GM23338 (cell line): Measurements from ENCODE around the gene MAP4.

Experiments used
- CREB1 ChIP-seq: fragments of 250-450 bp; sonication (Bioruptor Pico); IDR thresholded peaks from 2 replicates; pipeline ENCODE4 v1.5.0; 2020; ENCODE audit warnings: low read depth, mild to moderate bottlenecking, moderate library complexity
- CTCF ChIP-seq, 2 experiments: fragments of 200-600 bp in 1 of 2; sonication (generic) in 1 of 2; conservative IDR thresholded peaks; 2 replicates each; pipeline versions ENCODE4 v1.5.1 to v1.6.1; 2016 to 2017; ENCODE audit warnings: antibody characterized with exemption in 2 of 2, low read depth in 2 of 2, mild to moderate bottlenecking in 2 of 2, moderate library complexity in 1 of 2
- ETS1 ChIP-seq: IDR thresholded peaks from 2 replicates; pipeline ENCODE4 v1.6.1; 2016; ENCODE audit warnings: antibody characterized with exemption
- EZH2 ChIP-seq: fragments of 200-600 bp; sonication (generic); IDR thresholded peaks from one replicate; pipeline ENCODE4 v1.8.0; 2017; ENCODE audit warnings: antibody characterized with exemption, mild to moderate bottlenecking, low read depth; ENCODE audit not compliant: unreplicated experiment
- EZH2phosphoT487 ChIP-seq: fragments of 200-600 bp; sonication (generic); IDR thresholded peaks from one replicate; pipeline ENCODE4 v1.8.1; 2018; ENCODE audit warnings: antibody characterized with exemption; ENCODE audit not compliant: unreplicated experiment
- JUNB ChIP-seq: IDR thresholded peaks from one replicate; pipeline ENCODE4 v1.6.1; 2016; ENCODE audit warnings: antibody characterized with exemption; ENCODE audit not compliant: unreplicated experiment
- NANOG ChIP-seq: IDR thresholded peaks from 2 replicates; pipeline ENCODE4 v1.6.1; 2016; ENCODE audit warnings: antibody characterized with exemption, borderline replicate concordance
- POLR2AphosphoS5 ChIP-seq: IDR thresholded peaks from 2 replicates; pipeline ENCODE4 v1.6.1; 2016; ENCODE audit warnings: antibody characterized with exemption, low read depth
- REST ChIP-seq: IDR thresholded peaks from one replicate; pipeline ENCODE4 v1.6.1; 2018; ENCODE audit warnings: antibody characterized with exemption; ENCODE audit not compliant: unreplicated experiment
- STAT1 ChIP-seq: IDR thresholded peaks from one replicate; pipeline ENCODE4 v1.6.1; 2016; ENCODE audit warnings: antibody characterized with exemption; ENCODE audit not compliant: unreplicated experiment
- ZNF114 ChIP-seq: fragments of 250-450 bp; sonication (Bioruptor Pico); IDR thresholded peaks from 2 replicates; pipeline ENCODE4 v1.5.0; 2020; ENCODE audit warnings: mild to moderate bottlenecking, moderate library complexity
- ZNF331 ChIP-seq: fragments of 250-450 bp; sonication (Bioruptor Pico); IDR thresholded peaks from 2 replicates; pipeline ENCODE4 v1.5.0; 2020; ENCODE audit warnings: low read depth, mild to moderate bottlenecking, moderate library complexity
- ZNF462 ChIP-seq: fragments of 250-450 bp; sonication (Bioruptor Pico); IDR thresholded peaks from 2 replicates; pipeline ENCODE4 v1.5.0; 2020; ENCODE audit warnings: mild to moderate bottlenecking, moderate library complexity

GRCh38 chr3:48034000-48034516, 17.8 kb upstream of the MAP4 start:
- TF ChIP-seq CTCF (conservative IDR thresholded peaks at IDR 0.05; ENCODE audit: low read depth in 2 of 2): no peak
- no peak for TF ChIP-seq CREB1 (CRISPR knock-in tag)
- TF ChIP-seq POLR2AphosphoS5: no peak
- no peak for TF ChIP-seq NANOG
- TF ChIP-seq JUNB: no peak
- TF ChIP-seq EZH2: no peak
- TF ChIP-seq ETS1: no peak
- TF ChIP-seq REST: no peak
- TF ChIP-seq EZH2phosphoT487: no peak
- TF ChIP-seq ZNF462 (CRISPR knock-in tag): no peak
- TF ChIP-seq ZNF114 (CRISPR knock-in tag): no peak
- TF ChIP-seq STAT1: no peak
- no peak for TF ChIP-seq ZNF331 (CRISPR knock-in tag)
